GM10248 (cell line): ENCODE results near the gene TTC7B.

Source experiments
- CTCF ChIA-PET: fragments of 300-600 bp; sonication (Branson Sonifier 250); formaldehyde crosslinking; extraction: SDS; loops from one replicate; lab custom pipeline; 2021; ENCODE audit warnings: antibody characterized with exemption; lab: Yijun Ruan, JAX
- POLR2A ChIA-PET: fragments of 350-650 bp; sonication (Branson Sonifier 250); formaldehyde crosslinking; extraction: SDS; loops from one replicate; lab custom pipeline; 2020; ENCODE audit warnings: antibody characterized with exemption; lab: Yijun Ruan, JAX
- DNase-seq: peaks from one replicate; pipeline ENCODE4 v3.0.0; 2012; ENCODE audit errors: extremely low spot score
- CTCF ChIP-seq: IDR thresholded peaks from 2 replicates; pipeline ENCODE4 v1.5.1; 2012; ENCODE audit warnings: mild to moderate bottlenecking, low read depth; ENCODE audit errors: extremely low read depth, missing control alignments, control extremely low read depth

The TTC7B gene

GRCh38 chr14:90851327-90852036 lies 35.3 kb upstream of the TTC7B start:
- CTCF ChIA-PET: no interaction called here
- TF ChIP-seq CTCF: no peak
- DNase-seq: no peak
- POLR2A ChIA-PET: no interaction called here

- ChIA-PET POLR2A (no interaction called here), CTCF (no interaction called here)
- DNase-seq: no peak
- no peak for TF ChIP-seq CTCF
Observed at GRCh38 chr14:90850487-90850886, 34.3 kb upstream of the TTC7B start.

GRCh38 chr14:90849787-90850444 lies 33.7 kb upstream of the TTC7B start:
- DNase-seq: no peak
- POLR2A ChIA-PET: no interaction called here
- CTCF ChIA-PET: interaction anchor here (1.3 kb wide), 1 partner anchor 9 kb away, joined by 5 read pairs; no protein-coding TSS in a partner anchor
- TF ChIP-seq CTCF: no peak

- no peak for DNase-seq
- ChIA-PET CTCF (interaction anchor here (1.3 to 1.7 kb wide), 2 partner anchors 9 to 25 kb away, joined by 5 read pairs; no protein-coding TSS in a partner anchor), POLR2A (no interaction called here)
- no peak for TF ChIP-seq CTCF
Observed at GRCh38 chr14:90848944-90849731, 32.9 kb upstream of the TTC7B start.

GRCh38 chr14:90846511-90846910 lies 30.3 kb upstream of the TTC7B start:
- TF ChIP-seq CTCF: no peak
- POLR2A ChIA-PET: no interaction called here
- DNase-seq: no peak
- CTCF ChIA-PET: no interaction called here

GRCh38 chr14:90844321-90844720 lies 28.1 kb upstream of the TTC7B start:
- ChIA-PET POLR2A (no interaction called here), CTCF (interaction anchor here (1.3 to 2.2 kb wide), 2 partner anchors 21 to 23 kb away, joined by 3 to 7 read pairs; no protein-coding TSS in a partner anchor)
- no peak for TF ChIP-seq CTCF
- DNase-seq: no peak
